ENCODE measurements around the gene RPS8. TPM values are rescaled to one million over a fixed set of nuclear protein-coding genes. Genes with fewer than 3 reads are reported as not detected.
"Not testable (repeated sequence)": the region's sequence is repeated elsewhere in the genome, so short reads cannot be mapped to it uniquely, and the experiment has no call there.

The RPS8 gene
- total RNA-seq, 1 donor from 2014 or later = 1,187 TPM

DNA sequence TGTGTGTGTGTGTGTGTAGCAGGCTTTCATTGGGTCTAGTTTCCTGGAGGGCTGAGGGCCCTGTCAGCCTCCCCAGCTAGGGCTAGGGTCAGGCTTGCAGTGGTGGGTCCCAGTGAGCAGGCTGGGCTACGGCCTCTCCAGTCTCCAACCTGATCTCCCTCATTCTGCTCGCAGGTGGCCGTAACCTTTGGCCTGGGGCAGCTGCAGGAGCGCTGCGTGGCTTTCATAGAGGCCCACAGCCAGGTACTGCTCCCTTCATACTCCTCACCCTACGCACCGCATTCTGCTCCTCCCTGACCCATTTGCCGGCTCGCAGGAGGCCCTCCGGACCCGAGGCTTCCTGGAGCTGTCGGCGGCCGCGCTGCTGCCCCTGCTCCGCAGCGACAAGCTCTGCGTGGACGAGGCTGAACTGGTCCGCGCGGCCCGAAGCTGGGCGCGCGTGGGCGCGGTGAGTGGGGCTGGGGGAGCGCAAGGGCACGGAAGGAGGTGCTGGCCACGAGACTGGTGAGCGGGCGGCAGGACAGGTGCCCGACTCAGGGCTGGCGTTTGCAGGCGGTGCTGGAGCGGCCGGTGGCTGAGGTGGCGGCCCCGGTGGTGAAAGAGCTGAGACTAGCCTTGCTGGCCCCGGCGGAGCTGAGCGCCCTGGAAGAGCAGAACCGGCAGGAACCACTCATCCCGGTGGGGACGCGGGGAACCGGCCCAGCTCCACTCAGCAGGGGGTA, 37.6 kb downstream of the RPS8 start:
- Histone ChIP-seq H4K20me1 (ENCODE audit: insufficient read depth, low read length) (peaks cover 7% of the 10 kb centered on the region), H3K4me2 (ENCODE audit: low read length) (peak overlapping the region; percentile 86), H2AFZ (ENCODE audit: low read depth, low read length) (no peak overlapping the region), H3K4me3 (ENCODE audit: insufficient read depth, low read depth, low read length) (peak overlapping the region; percentile 26), H3K4me1 (ENCODE audit: insufficient read depth, low read length) (peaks cover 62% of the 10 kb centered on the region), H3K36me3 (ENCODE audit: insufficient read depth, low read length) (peaks cover 14% of the 10 kb centered on the region), H3K27ac (ENCODE audit: low read depth, low read length) (peak overlapping the region; percentile 61), H3K9me3 (ENCODE audit: insufficient read depth, low read depth, low read length) (no peaks in the 10 kb centered on the region), H3K9ac (ENCODE audit: low read length) (peak overlapping the region; percentile 56), H3K27me3 (ENCODE audit: insufficient read depth, low read length) (no peaks in the 10 kb centered on the region), H3K79me2 (ENCODE audit: insufficient read depth, low read length) (peaks cover 39% of the 10 kb centered on the region)
- Mint-ChIP-seq H3K4me1 (ENCODE audit: low read depth, unreplicated experiment) (peaks cover 59% of the 10 kb centered on the region), H3K27me3 (ENCODE audit: low read depth, unreplicated experiment) (no peaks in the 10 kb centered on the region), H3K36me3 (ENCODE audit: low read depth, unreplicated experiment) (peaks cover 16% of the 10 kb centered on the region), H3K4me3 (ENCODE audit: unreplicated experiment) (no peak overlapping the region), H3K27ac (ENCODE audit: unreplicated experiment) (peak overlapping the region; percentile 53), H3K9me3 (ENCODE audit: unreplicated experiment) (peaks cover 3% of the 10 kb centered on the region)
- no peak for TF ChIP-seq EZH2 (IDR thresholded peaks at IDR 0.05; ENCODE audit: insufficient read depth, low read length)
- TF ChIP-seq, protein P1, sequence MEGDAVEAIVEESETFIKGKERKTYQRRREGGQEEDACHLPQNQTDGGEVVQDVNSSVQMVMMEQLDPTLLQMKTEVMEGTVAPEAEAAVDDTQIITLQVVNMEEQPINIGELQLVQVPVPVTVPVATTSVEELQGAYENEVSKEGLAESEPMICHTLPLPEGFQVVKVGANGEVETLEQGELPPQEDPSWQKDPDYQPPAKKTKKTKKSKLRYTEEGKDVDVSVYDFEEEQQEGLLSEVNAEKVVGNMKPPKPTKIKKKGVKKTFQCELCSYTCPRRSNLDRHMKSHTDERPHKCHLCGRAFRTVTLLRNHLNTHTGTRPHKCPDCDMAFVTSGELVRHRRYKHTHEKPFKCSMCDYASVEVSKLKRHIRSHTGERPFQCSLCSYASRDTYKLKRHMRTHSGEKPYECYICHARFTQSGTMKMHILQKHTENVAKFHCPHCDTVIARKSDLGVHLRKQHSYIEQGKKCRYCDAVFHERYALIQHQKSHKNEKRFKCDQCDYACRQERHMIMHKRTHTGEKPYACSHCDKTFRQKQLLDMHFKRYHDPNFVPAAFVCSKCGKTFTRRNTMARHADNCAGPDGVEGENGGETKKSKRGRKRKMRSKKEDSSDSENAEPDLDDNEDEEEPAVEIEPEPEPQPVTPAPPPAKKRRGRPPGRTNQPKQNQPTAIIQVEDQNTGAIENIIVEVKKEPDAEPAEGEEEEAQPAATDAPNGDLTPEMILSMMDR (IDR thresholded peaks at IDR 0.05; ENCODE audit: insufficient read depth, low read depth, low read length) = no peak
- no peak for DNase-seq (ENCODE audit: low read depth)
- FAIRE-seq = no peak

- peaks cover 14% of the 10 kb centered on the region for H3K36me3 ChIP-seq (ENCODE audit: insufficient read depth, low read length)
- Mint-ChIP-seq H3K4me1 (ENCODE audit: low read depth, unreplicated experiment) (peaks cover 37% of the 10 kb centered on the region), H3K36me3 (ENCODE audit: low read depth, unreplicated experiment) (peaks cover 16% of the 10 kb centered on the region), H3K27ac (ENCODE audit: unreplicated experiment) (peak overlapping the region; percentile 41)
- H3K4me1 ChIP-seq (ENCODE audit: insufficient read depth, low read length) = peaks cover 43% of the 10 kb centered on the region
- H3K79me2 ChIP-seq (ENCODE audit: insufficient read depth, low read length) = peaks cover 16% of the 10 kb centered on the region
- not testable (repeated sequence) for H3K27me3 Mint-ChIP-seq (ENCODE audit: low read depth, unreplicated experiment); H2AFZ ChIP-seq (ENCODE audit: low read depth, low read length); H4K20me1 ChIP-seq (ENCODE audit: insufficient read depth, low read length); FAIRE-seq; H3K9me3 ChIP-seq (ENCODE audit: insufficient read depth, low read depth, low read length); DNase-seq (ENCODE audit: low read depth); H3K27ac ChIP-seq (ENCODE audit: low read depth, low read length); H3K4me3 Mint-ChIP-seq (ENCODE audit: unreplicated experiment); H3K4me3 ChIP-seq (ENCODE audit: insufficient read depth, low read depth, low read length); H3K9me3 Mint-ChIP-seq (ENCODE audit: unreplicated experiment); H3K9ac ChIP-seq (ENCODE audit: low read length); H3K27me3 ChIP-seq (ENCODE audit: insufficient read depth, low read length); H3K4me2 ChIP-seq (ENCODE audit: low read length)
These were observed 40.6 kb downstream of the RPS8 start for GRCh38 chr1:44815926-44816325.

GRCh38 chr1:44817307-44817706, 42.0 kb downstream of the RPS8 start:
- no peak overlapping the region for H3K4me2 ChIP-seq (ENCODE audit: low read length)
- peaks cover 14% of the 10 kb centered on the region for H3K36me3 ChIP-seq (ENCODE audit: insufficient read depth, low read length)
- no peak for FAIRE-seq
- H3K27ac Mint-ChIP-seq (ENCODE audit: unreplicated experiment) = no peak overlapping the region
- DNase-seq (ENCODE audit: low read depth) = no peak
- H4K20me1 ChIP-seq (ENCODE audit: insufficient read depth, low read length) = no peaks in the 10 kb centered on the region
- peaks cover 24% of the 10 kb centered on the region for H3K4me1 Mint-ChIP-seq (ENCODE audit: low read depth, unreplicated experiment)
- no peak overlapping the region for H3K4me3 Mint-ChIP-seq (ENCODE audit: unreplicated experiment)
- no peak overlapping the region for H3K4me3 ChIP-seq (ENCODE audit: insufficient read depth, low read depth, low read length)
- TF ChIP-seq EZH2 (IDR thresholded peaks at IDR 0.05; ENCODE audit: insufficient read depth, low read length) = no peak
- TF ChIP-seq, protein P1 (IDR thresholded peaks at IDR 0.05; ENCODE audit: insufficient read depth, low read depth, low read length) = no peak
- peaks cover 3% of the 10 kb centered on the region for H3K9me3 Mint-ChIP-seq (ENCODE audit: unreplicated experiment)
- H3K79me2 ChIP-seq (ENCODE audit: insufficient read depth, low read length) = peaks cover 11% of the 10 kb centered on the region
- H3K9ac ChIP-seq (ENCODE audit: low read length) = no peak overlapping the region
- no peaks in the 10 kb centered on the region for H3K9me3 ChIP-seq (ENCODE audit: insufficient read depth, low read depth, low read length)
- H3K36me3 Mint-ChIP-seq (ENCODE audit: low read depth, unreplicated experiment) = peaks cover 14% of the 10 kb centered on the region
- peaks cover 29% of the 10 kb centered on the region for H3K4me1 ChIP-seq (ENCODE audit: insufficient read depth, low read length)
- no peak overlapping the region for H3K27ac ChIP-seq (ENCODE audit: low read depth, low read length)
- no peaks in the 10 kb centered on the region for H3K27me3 ChIP-seq (ENCODE audit: insufficient read depth, low read length)
- no peak overlapping the region for H2AFZ ChIP-seq (ENCODE audit: low read depth, low read length)
- H3K27me3 Mint-ChIP-seq (ENCODE audit: low read depth, unreplicated experiment) = peaks cover 2% of the 10 kb centered on the region

Measured in astrocyte (in vitro differentiated cells and primary cell).